Uterus (tissue), 4 donors: ENCODE measurements around the gene SPDYE16. TPM values are rescaled to one million over a fixed set of nuclear protein-coding genes. Genes with fewer than 3 reads are reported as not detected.
A peak's percentile ranks its signal among the peaks of the same experiment; 100 is the strongest.
"Not testable (repeated sequence)": the region's sequence is repeated elsewhere in the genome, so short reads cannot be mapped to it uniquely, and the experiment has no call there.

ENCODE experiments used
- DNase-seq, 2 donors: peaks; one replicate each; pipeline ENCODE4 v3.0.0-alpha.2; 2019 to 2020
- H3K27ac ChIP-seq, 2 donors: fragments of 200-600 bp; sonication (generic); 1 replicate in 1 of 2; 2 replicates in 1 of 2; pipeline ENCODE4 v1.5.1; 2016 to 2018
- H3K27me3 ChIP-seq, 2 donors: fragments of 200-600 bp; sonication (generic); one replicate each; pipeline ENCODE4 v1.5.1; 2018 to 2019; ENCODE audit warnings: control low read depth in 1 of 2
- H3K36me3 ChIP-seq, 2 donors: fragments of 200-600 bp; sonication (generic); one replicate each; pipeline ENCODE4 v1.5.1; 2019; ENCODE audit warnings: control low read depth in 1 of 2
- H3K4me1 ChIP-seq, 2 donors: fragments of 200-600 bp; sonication (generic); one replicate each; pipeline ENCODE4 v1.5.1; 2018 to 2019; ENCODE audit warnings: control low read depth in 1 of 2
- H3K4me3 ChIP-seq, 2 donors: fragments of 200-600 bp; sonication (generic); 1 replicate in 1 of 2; 2 replicates in 1 of 2; pipeline ENCODE4 v1.5.1; 2018 to 2019; ENCODE audit warnings: mild to moderate bottlenecking in 1 of 2
- H3K9me3 ChIP-seq, 2 donors: fragments of 200-600 bp; sonication (generic); one replicate each; pipeline ENCODE4 v1.5.1; 2019; ENCODE audit warnings: control low read depth in 1 of 2
- POLR2A ChIP-seq, 2 donors: fragments of 450-650 bp; IDR thresholded peaks; one replicate each; pipeline ENCODE4 v1.6.1; 2016; ENCODE audit warnings: antibody characterized with exemption in 2 of 2, mild to moderate bottlenecking in 1 of 2, moderate library complexity in 1 of 2
- intact Hi-C: fragments of 100-400 bp; cut with DNase I; formaldehyde crosslinking; loops from one replicate; pipeline ENCODE4 v1.15.1; 2023; ENCODE audit warnings: low total_unique reads
- total RNA-seq, 4 donors: library from RNA; depleted of rRNA in 3 of 4; stranded (reverse); fragments of >200 nt in 3 of 4; gene quantifications; one replicate each; pipeline versions ENCODE4 v1.1.0 to v1.2.4, GENCODE V29; 2014 to 2023
- TF ChIP-seq, protein P1 (sequence below), 4 experiments: fragments of 200-600 bp in 2 of 4; fragments of 450-650 bp in 2 of 4; sonication (generic) in 2 of 4; IDR thresholded peaks; one replicate each; pipeline ENCODE4 v1.5.1; 2016 to 2019; ENCODE audit warnings: antibody characterized with exemption in 4 of 4, mild to moderate bottlenecking in 2 of 4, moderate library complexity in 1 of 4
- donor health status: DM: yes; HTN: yes; CAD: no.

SPDYE16 gene
- total RNA-seq, 4 donors from 2014 or later = 0.35 to 3.6 TPM; not detected in 2

DNA sequence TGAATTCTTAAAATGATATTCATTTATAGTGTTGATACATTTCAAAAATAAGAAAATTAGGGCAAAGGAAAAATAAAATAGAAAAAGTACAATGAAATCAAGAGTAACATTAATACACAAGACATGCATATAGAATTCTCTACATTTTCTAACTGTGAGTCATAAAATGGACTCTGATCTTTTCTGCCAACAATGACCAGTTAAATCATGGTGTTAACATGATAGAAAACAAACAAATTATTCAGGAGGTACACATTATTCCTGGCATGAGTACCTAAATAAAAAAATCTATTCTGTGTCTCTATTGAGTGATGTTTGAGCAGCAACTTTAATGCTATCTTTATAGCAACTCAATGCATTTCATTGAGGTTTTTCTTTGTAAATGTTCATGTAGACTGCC, 25.6 kb upstream of the SPDYE16 start:
- intact Hi-C loops, H3K36me3 ChIP-seq, H3K9me3 ChIP-seq, H3K4me1 ChIP-seq, H3K27me3 ChIP-seq, H3K27ac ChIP-seq, H3K4me3 ChIP-seq, DNase-seq: not testable (repeated sequence)

DNA sequence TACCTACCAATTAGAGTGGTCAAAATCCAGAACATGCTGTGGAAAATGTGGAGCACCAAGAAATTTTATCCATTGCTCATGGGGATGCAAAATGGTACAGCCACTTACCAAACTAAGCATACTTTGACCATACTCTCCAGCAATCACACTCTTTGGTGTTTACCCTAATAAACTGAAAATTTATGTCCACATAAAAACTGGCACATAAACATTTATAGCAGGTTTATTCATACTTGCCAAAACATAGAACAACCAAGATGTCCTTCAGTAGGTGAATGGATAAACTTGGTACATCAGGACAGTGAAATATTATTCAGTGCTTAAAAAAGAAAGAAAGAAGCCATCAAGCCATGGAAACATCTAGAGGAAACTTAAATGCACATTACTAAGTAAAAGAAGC, 24.7 kb upstream of the SPDYE16 start:
- intact Hi-C loops, H3K4me3 ChIP-seq, DNase-seq: not testable (repeated sequence)

DNA sequence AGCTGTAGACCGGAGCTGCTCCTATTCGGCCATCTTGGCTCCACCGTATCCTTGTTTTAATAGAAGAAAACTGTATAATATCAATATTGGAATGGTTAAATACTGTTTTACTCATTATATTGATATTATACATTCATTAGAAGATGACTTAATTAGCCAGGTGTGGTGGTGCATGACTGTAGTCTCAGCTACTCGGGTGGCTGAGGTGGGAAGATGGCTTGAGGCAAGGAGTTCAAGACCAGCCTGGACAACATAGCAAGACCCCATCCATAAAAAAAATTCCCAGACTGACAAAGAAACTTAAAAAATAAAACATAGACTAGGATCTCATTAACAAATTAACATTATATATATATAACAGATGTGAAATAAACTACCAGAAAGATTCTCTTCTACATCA, 24.2 kb upstream of the SPDYE16 start:
- DNase-seq, H3K36me3 ChIP-seq, H3K4me1 ChIP-seq, intact Hi-C loops, H3K4me3 ChIP-seq, H3K27ac ChIP-seq, H3K27me3 ChIP-seq, H3K9me3 ChIP-seq: not testable (repeated sequence)

More for the DNA sequence above, 24.7 kb upstream of the SPDYE16 start:
- H3K27me3 ChIP-seq, H3K9me3 ChIP-seq, H3K36me3 ChIP-seq, H3K4me1 ChIP-seq, H3K27ac ChIP-seq: not testable (repeated sequence)

DNA sequence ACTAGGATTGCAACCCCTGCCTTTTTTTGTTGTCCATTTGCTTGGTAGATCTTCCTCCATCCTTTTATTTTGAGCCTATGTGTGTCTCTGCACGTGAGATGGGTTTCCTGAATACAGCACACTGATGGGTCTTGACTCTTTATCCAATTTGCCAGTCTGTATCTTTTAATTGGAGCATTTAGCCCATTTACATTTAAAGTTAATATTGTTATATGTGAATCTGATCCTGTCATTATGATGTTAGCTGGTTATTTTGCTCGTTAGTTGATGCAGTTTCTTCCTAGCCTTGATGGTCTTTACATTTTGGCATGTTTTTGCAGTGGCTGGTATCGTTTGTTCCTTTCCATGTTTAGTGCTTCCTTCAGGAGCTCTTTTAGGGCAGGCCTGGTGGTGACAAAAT, 21.9 kb upstream of the SPDYE16 start:
- H3K27ac ChIP-seq, intact Hi-C loops, H3K27me3 ChIP-seq, DNase-seq, H3K36me3 ChIP-seq, H3K4me1 ChIP-seq, H3K4me3 ChIP-seq, H3K9me3 ChIP-seq: not testable (repeated sequence)

DNA sequence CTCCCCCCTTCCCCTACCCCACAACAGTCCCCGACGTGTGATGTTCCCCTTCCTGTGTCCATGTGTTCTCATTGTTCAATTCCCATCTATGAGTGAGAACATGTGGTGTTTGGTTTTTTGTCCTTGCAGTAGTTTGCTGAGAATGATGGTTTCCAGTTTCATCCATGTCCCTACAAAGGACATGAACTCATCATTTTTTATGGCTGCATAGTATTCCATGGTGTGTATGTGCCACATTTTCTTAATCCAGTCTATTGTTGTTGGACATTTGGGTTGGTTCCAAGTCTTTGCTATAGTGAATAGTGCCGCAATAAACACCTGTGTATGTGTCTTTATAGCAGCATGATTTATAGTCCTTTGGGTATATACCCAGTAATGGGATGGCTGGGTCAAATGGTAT, 18.2 kb upstream of the SPDYE16 start:
- H3K27me3 ChIP-seq, H3K4me3 ChIP-seq, H3K9me3 ChIP-seq, H3K36me3 ChIP-seq, H3K4me1 ChIP-seq, intact Hi-C loops, DNase-seq, H3K27ac ChIP-seq: not testable (repeated sequence)

DNA sequence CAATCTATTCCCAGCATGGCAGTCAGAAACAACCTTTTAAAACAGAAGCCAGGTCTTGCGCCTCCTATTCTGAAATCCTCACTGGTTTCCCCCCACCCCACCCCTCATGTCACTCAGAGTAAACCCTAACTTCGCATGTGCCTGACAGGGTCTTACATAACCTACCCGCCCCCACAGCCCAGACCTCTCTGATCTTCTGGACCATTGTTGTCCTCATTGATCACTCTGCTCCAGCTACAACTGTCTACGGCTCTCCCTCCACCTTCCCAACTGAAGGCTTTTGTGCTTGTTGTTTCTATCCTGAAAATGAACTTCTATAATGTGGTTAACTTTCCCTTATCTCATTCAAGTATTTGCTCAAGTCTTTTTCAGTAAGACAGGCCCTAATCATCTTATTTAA, 17.1 kb upstream of the SPDYE16 start:
- H3K9me3 ChIP-seq, H3K27me3 ChIP-seq, intact Hi-C loops, H3K27ac ChIP-seq, DNase-seq, H3K36me3 ChIP-seq, H3K4me3 ChIP-seq, H3K4me1 ChIP-seq: not testable (repeated sequence)

DNA sequence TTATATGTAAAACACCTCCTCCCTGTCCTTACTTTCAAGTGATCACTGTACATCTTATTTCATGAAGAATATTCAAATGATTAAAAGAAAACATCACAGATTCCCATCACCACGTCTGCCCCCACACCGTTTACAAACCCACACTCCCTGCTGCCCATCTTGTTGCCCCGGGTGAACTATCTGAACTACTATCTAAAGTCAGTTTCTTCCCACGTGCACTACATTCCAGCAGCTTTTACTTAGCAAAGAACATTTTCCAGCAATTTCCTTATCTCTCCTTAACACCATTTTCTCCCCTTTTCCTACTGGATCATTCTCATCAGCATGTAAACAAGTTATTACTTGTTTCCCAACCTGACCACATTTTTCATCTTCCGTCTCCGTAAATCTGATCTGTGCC, 16.6 kb upstream of the SPDYE16 start:
- H3K36me3 ChIP-seq, intact Hi-C loops, H3K4me1 ChIP-seq, H3K27me3 ChIP-seq, H3K27ac ChIP-seq, H3K4me3 ChIP-seq, DNase-seq, H3K9me3 ChIP-seq: not testable (repeated sequence)

DNA sequence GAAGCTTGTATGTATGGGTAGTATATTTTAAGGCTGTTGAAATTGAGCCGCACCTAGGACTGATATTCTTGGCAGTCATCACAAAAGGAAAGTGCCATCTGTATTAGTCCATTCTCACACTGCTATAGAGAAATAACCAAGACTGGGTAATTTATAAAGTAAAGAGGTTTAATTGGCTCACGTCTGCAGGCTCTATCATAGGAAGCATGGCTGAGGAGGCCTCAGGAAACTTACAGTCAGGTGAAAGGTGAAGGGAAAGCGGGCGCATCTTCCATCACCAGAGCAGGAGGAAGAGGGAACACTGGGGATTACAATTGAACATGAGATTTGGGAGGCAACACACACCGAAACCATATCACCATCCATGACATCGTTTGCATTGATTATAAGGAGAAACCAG, 8.9 kb upstream of the SPDYE16 start:
- DNase-seq, H3K4me1 ChIP-seq, H3K27ac ChIP-seq, H3K9me3 ChIP-seq, H3K4me3 ChIP-seq, H3K36me3 ChIP-seq, H3K27me3 ChIP-seq, intact Hi-C loops: not testable (repeated sequence)

DNA sequence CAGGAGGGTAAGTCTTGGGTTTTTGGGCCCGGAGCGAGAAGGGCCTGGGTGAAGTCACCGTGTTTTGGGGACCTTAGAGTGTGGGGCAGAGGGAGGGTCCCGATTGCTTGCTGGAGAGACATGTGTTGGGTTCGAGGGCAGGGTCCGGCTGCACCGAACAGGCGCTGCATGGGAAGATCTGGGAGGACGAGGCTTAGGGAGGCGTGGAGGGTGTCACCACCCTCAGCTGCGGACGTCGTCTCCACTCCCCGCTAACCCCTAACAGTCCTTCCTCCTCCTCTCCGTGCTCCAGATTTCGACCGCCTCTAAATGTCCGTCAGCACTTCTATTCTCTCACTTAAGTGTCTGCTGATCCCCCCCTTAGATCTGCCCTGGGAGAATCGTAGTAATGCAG, 6.8 kb upstream of the SPDYE16 start:
- DNase-seq, intact Hi-C loops, H3K27me3 ChIP-seq, H3K36me3 ChIP-seq, H3K9me3 ChIP-seq, H3K4me1 ChIP-seq: not testable (repeated sequence)
- peak overlapping the region; percentile 71 to 95 for H3K4me3 ChIP-seq
- H3K27ac ChIP-seq = peak overlapping the region; percentile 82 to 85

DNA sequence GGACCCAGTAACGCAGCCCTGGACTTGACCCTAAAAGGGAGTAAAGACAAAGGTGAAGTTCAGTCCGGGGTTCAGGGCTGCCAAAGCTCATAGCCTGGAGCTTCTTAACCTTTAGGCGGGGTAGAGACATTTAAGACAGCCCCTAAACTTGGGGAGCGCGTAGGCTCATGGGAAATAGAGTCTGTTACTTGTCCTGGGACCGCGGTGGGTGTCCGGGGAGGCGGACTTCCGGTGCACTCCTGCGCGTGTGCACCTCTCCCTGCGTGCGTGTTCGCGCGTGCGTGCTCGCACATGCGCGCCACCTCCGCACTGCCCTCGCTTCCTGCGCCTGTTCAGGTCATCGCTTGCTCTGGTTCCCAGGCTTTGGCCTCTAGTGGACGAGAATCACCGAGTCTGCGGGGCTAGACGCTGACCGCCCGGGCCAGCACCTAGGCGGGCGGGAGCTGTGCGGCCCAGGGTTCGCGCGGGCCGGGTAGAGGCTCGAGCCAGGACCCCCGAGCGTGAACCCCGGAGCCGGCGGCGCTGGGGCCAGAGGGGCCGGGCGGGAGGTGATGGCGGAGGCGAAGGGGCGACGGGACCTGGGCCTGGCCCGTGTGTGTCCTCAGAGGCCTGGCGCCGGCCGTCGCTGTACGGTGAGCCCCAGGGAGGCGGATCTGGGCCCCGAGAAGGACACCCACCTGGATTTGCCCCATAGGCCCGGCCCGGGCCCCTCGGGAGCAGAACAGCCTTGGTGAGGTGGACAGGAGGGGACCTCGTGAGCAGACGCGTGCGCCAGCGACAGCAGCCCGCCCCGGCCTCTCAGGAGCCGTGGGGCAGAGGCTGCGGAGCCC, 6.1 kb upstream of the SPDYE16 start:
- H3K4me1 ChIP-seq, H3K36me3 ChIP-seq, intact Hi-C loops, H3K9me3 ChIP-seq, H3K27me3 ChIP-seq: not testable (repeated sequence)
- Histone ChIP-seq H3K27ac (peak overlapping the region; percentile 82 to 85), H3K4me3 (peak overlapping the region; percentile 71 to 95)
- TF ChIP-seq, protein P1, sequence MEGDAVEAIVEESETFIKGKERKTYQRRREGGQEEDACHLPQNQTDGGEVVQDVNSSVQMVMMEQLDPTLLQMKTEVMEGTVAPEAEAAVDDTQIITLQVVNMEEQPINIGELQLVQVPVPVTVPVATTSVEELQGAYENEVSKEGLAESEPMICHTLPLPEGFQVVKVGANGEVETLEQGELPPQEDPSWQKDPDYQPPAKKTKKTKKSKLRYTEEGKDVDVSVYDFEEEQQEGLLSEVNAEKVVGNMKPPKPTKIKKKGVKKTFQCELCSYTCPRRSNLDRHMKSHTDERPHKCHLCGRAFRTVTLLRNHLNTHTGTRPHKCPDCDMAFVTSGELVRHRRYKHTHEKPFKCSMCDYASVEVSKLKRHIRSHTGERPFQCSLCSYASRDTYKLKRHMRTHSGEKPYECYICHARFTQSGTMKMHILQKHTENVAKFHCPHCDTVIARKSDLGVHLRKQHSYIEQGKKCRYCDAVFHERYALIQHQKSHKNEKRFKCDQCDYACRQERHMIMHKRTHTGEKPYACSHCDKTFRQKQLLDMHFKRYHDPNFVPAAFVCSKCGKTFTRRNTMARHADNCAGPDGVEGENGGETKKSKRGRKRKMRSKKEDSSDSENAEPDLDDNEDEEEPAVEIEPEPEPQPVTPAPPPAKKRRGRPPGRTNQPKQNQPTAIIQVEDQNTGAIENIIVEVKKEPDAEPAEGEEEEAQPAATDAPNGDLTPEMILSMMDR (IDR thresholded peaks at IDR 0.05) = peak in 2 of 4 experiments; percentile 9 to 22
- peak; percentile 46 to 58 for TF ChIP-seq POLR2A (IDR thresholded peaks at IDR 0.05)
- DNase-seq = peak; percentile 87 to 89

DNA sequence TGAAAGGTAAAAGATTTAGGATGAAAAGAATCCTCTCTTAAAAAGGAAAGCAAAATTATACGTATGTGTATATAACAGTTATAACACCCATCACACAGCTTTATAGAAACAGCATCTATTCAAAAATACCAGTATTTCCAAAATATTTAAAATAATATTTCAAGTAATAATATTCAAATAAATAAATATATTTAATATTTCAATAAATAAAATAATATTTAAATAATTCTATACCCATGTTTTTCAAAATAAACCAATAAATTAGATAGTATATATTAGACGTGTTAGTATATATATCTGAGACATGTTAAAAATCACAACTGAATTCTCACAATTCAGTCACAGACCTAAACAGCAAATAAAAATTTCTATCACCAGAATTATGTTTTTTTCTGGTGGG, 11.5 kb downstream of the SPDYE16 start:
- H3K27me3 ChIP-seq, H3K9me3 ChIP-seq, H3K4me3 ChIP-seq, DNase-seq, H3K4me1 ChIP-seq, intact Hi-C loops, H3K36me3 ChIP-seq, H3K27ac ChIP-seq: not testable (repeated sequence)

DNA sequence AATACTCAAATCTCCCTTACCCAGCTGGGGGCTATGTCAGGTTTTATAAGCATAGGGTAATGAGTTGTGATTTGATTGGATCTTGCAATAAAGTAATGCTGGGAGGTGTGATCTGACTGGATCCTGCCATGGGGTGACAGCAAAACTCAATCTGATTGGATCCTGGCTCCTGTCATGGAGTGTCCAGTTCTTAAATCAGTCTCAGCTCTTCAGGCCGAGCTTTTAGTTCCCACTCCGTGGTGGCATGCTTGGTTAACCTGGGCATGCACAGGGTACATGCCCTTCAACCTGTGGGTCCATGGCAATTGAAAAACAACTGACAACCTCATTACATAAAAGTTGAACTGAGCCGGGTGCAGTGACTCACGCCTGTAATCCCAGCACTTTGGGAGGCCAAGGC, 16.9 kb downstream of the SPDYE16 start:
- H3K9me3 ChIP-seq, DNase-seq, H3K27ac ChIP-seq, H3K4me3 ChIP-seq, H3K4me1 ChIP-seq, H3K36me3 ChIP-seq, H3K27me3 ChIP-seq, intact Hi-C loops: not testable (repeated sequence)

DNA sequence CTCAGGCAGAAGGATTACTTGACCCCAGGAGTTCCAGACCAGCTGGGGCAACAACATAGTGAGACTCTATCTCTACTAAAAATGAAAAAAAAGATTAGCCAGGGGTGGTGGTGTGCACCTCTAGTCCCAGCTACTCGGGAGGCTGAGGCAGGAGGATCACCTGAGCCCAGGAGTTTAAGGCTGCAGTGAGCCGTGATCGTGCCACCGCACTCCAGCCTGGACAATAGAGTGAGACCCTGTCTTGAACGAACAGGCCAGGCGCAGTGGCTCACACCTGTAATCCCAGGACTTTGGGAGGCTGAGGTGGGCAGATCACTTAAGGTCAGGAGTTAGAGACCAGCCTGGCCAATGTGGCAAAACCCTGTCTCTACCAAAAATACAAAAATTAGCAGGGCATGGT, 26.2 kb downstream of the SPDYE16 start:
- H3K4me3 ChIP-seq, H3K4me1 ChIP-seq, intact Hi-C loops, H3K9me3 ChIP-seq, DNase-seq, H3K27me3 ChIP-seq, H3K27ac ChIP-seq, H3K36me3 ChIP-seq: not testable (repeated sequence)
